Measurements from ENCODE around the gene ZDHHC14.

The ZDHHC14 gene

DNA sequence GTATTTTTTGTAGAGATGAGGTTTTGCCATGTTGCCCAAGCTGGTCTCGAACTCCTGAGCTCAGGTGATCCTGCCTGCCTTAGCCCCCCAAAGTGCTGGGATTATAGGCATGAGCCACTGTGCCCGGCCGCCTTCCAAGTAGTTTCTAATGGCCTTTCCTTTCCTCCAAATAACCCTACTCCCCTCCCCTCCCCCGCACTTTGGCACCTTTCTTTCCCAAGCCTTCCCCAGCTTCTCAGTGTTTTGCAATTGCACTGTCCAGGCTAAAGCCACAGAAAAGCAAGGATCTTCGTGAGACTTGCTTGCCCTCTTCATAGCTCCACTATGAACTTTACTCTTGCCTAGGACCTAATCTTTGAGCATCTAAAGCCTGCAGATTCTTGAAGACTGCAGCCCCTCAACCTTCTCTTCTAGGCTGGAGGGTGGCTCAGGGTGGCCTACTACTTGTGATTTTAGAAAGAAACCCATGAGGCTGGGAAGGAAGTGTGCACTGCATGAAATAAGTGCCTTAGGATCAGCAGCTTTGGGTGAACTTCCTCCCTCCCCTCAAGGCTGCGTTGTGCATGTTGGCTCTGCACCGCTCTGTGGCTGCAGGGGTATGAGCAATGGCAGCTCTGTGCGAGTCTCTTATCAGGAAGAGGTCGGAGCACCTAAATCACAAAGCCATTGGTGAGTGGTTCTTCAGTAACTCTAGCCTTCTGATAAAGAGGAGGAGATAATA lies 289.6 kb downstream of the ZDHHC14 start:
- TF ChIP-seq, protein P1, sequence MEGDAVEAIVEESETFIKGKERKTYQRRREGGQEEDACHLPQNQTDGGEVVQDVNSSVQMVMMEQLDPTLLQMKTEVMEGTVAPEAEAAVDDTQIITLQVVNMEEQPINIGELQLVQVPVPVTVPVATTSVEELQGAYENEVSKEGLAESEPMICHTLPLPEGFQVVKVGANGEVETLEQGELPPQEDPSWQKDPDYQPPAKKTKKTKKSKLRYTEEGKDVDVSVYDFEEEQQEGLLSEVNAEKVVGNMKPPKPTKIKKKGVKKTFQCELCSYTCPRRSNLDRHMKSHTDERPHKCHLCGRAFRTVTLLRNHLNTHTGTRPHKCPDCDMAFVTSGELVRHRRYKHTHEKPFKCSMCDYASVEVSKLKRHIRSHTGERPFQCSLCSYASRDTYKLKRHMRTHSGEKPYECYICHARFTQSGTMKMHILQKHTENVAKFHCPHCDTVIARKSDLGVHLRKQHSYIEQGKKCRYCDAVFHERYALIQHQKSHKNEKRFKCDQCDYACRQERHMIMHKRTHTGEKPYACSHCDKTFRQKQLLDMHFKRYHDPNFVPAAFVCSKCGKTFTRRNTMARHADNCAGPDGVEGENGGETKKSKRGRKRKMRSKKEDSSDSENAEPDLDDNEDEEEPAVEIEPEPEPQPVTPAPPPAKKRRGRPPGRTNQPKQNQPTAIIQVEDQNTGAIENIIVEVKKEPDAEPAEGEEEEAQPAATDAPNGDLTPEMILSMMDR (conservative IDR thresholded peaks at IDR 0.05; ENCODE audit: low read depth, low read length) = no peak
- H3K4me3 ChIP-seq (ENCODE audit: low read length) = no peak overlapping the region
- no peak for DNase-seq (ENCODE audit: low read depth)

- no peak for DNase-seq (ENCODE audit: low read depth)
- TF ChIP-seq, protein P1 (conservative IDR thresholded peaks at IDR 0.05; ENCODE audit: low read depth, low read length) = no peak
- H3K4me3 ChIP-seq (ENCODE audit: low read length) = no peak overlapping the region
These were observed 291.9 kb downstream of the ZDHHC14 start for GRCh38 chr6:157672726-157673412.

DNA sequence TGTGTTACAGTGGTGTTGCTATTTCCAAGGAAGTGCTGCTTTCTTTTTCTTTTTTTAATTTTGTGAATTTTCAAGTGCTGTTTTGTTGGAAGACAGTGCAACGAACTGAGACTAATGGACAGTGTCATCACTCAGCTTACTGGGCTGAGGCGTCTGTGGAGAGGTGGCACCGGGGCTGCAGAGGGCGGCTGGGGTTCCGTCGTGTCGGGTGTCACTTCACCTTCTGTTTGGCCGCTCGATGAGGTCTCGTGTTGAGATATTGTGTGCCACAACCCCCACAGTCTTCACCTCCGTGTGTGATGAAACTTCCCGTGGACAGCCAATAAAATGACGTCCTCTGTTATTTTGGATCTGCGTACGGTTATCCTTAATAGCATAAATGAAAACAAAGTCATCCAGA lies 292.6 kb downstream of the ZDHHC14 start:
- TF ChIP-seq, protein P1 (conservative IDR thresholded peaks at IDR 0.05; ENCODE audit: low read depth, low read length) = no peak
- no peak overlapping the region for H3K4me3 ChIP-seq (ENCODE audit: low read length)
- DNase-seq (ENCODE audit: low read depth) = no peak

GRCh38 chr6:157674061-157674460 lies 293.1 kb downstream of the ZDHHC14 start:
- H3K4me3 ChIP-seq (ENCODE audit: low read length) = no peak overlapping the region
- TF ChIP-seq, protein P1 (conservative IDR thresholded peaks at IDR 0.05; ENCODE audit: low read depth, low read length) = no peak
- DNase-seq (ENCODE audit: low read depth) = no peak

- TF ChIP-seq, protein P1 (conservative IDR thresholded peaks at IDR 0.05; ENCODE audit: low read depth, low read length) = no peak
- no peak for DNase-seq (ENCODE audit: low read depth)
- no peak overlapping the region for H3K4me3 ChIP-seq (ENCODE audit: low read length)
These were observed 294.8 kb downstream of the ZDHHC14 start for GRCh38 chr6:157675831-157676230.

- DNase-seq (ENCODE audit: low read depth) = no peak
- TF ChIP-seq, protein P1 (conservative IDR thresholded peaks at IDR 0.05; ENCODE audit: low read depth, low read length) = no peak
- H3K4me3 ChIP-seq (ENCODE audit: low read length) = no peak overlapping the region
These were observed 295.3 kb downstream of the ZDHHC14 start for GRCh38 chr6:157676241-157676640.

- no peak for DNase-seq (ENCODE audit: low read depth)
- TF ChIP-seq, protein P1 (conservative IDR thresholded peaks at IDR 0.05; ENCODE audit: low read depth, low read length) = no peak
- no peak overlapping the region for H3K4me3 ChIP-seq (ENCODE audit: low read length)
These were observed 296.2 kb downstream of the ZDHHC14 start for GRCh38 chr6:157677235-157677634.

Data from retinal pigment epithelial cell (primary cell).